Panc1 (cell line): ENCODE data around the gene ITGAV. TPM values are rescaled to one million over a fixed set of nuclear protein-coding genes. Genes with fewer than 3 reads are reported as not detected.

Source experiments
- ATAC-seq: fragments of 200-7000 bp; cut with Tn5 transposase; 2 replicates; pipeline ENCODE4 v1.9.1; 2020; ENCODE audit warnings: mild to moderate bottlenecking, moderate library complexity
- BruUV-seq: library from RNA; stranded (reverse); fragments of 400-500 nt; replicated peaks from 2 replicates; lab custom pipeline; 2021; lab: Mats Ljungman, UMichigan
- CTCF ChIA-PET: fragments of 300-600 bp; sonication (Branson Sonifier 250); formaldehyde crosslinking; loops from one replicate; lab custom pipeline; 2022; ENCODE audit warnings: antibody characterized with exemption; lab: Charles Lee
- POLR2A ChIA-PET: fragments of 300-600 bp; sonication (Branson Sonifier 250); formaldehyde crosslinking; loops from one replicate; lab custom pipeline; 2022; ENCODE audit warnings: antibody characterized with exemption; lab: Charles Lee
- DNase-seq: peaks from one replicate; pipeline ENCODE4 v3.0.0-alpha.2; 2010; ENCODE audit warnings: low read depth, low spot score
- H3K27ac ChIP-seq: 2 replicates; pipeline ENCODE4 v1.5.1; 2011; ENCODE audit warnings: mild to moderate bottlenecking, low read length, inconsistent platforms
- H3K27me3 ChIP-seq: fragments of 200-500 bp; sonication (Bioruptor generic); 2 replicates; pipeline ENCODE4 v1.6.0; 2014; ENCODE audit warnings: low read length, inconsistent platforms; ENCODE audit not compliant: control insufficient read depth, insufficient read depth
- H3K36me3 ChIP-seq: fragments of 200-500 bp; sonication (Bioruptor generic); 2 replicates; pipeline ENCODE4 v1.5.1; 2014; ENCODE audit warnings: inconsistent platforms, mild to moderate bottlenecking, low read length, moderate library complexity; ENCODE audit not compliant: control insufficient read depth, insufficient read depth
- H3K4me1 ChIP-seq: 2 replicates; pipeline ENCODE4 v1.5.1; 2011; ENCODE audit warnings: inconsistent platforms, mild to moderate bottlenecking, low read length, moderate library complexity; ENCODE audit not compliant: control insufficient read depth, insufficient read depth
- H3K4me3 ChIP-seq, 2 experiments: 2 replicates each; pipeline ENCODE4 v1.5.1; 2011 to 2012; ENCODE audit warnings: low read depth in 2 of 2, low read length in 2 of 2, mild to moderate bottlenecking in 2 of 2, inconsistent platforms in 1 of 2, moderate library complexity in 1 of 2
- H3K9me3 ChIP-seq: fragments of 200-500 bp; sonication (Bioruptor generic); 2 replicates; pipeline ENCODE4 v1.5.1; 2014; ENCODE audit warnings: low read depth, mild to moderate bottlenecking, inconsistent platforms, low read length, moderate library complexity; ENCODE audit not compliant: control insufficient read depth, insufficient read depth
- CTCF ChIP-seq: fragments of 450-650 bp; IDR thresholded peaks from 2 replicates; pipeline ENCODE4 v1.5.1; 2017; ENCODE audit warnings: mild to moderate bottlenecking
- POLR2AphosphoS5 ChIP-seq: IDR thresholded peaks from 2 replicates; pipeline ENCODE4 v1.6.1; 2012; ENCODE audit warnings: mild to moderate bottlenecking, low read depth, low read length, moderate library complexity
- REST ChIP-seq, 2 experiments: IDR thresholded peaks; 2 replicates each; pipeline ENCODE4 v1.6.1; 2011 to 2012; ENCODE audit warnings: low read depth in 2 of 2, control low read depth in 1 of 2, low read length in 1 of 2, mild to moderate bottlenecking in 1 of 2, moderate library complexity in 1 of 2; ENCODE audit not compliant: insufficient read depth in 1 of 2
- SIN3A ChIP-seq: IDR thresholded peaks from 2 replicates; pipeline ENCODE4 v1.6.1; 2012; ENCODE audit warnings: low read depth, mild to moderate bottlenecking, low read length, moderate library complexity, borderline replicate concordance; ENCODE audit not compliant: insufficient read depth
- TCF7L2 ChIP-seq: IDR thresholded peaks from 2 replicates; pipeline ENCODE4 v1.6.1; 2011; ENCODE audit warnings: mild to moderate bottlenecking, low read depth, low read length, inconsistent platforms
- in situ Hi-C: cut with HindIII; loops from 2 replicates; pipeline ENCODE4 v1.10.0; 2016; ENCODE audit warnings: low sequenced_read_pairs, low pct_unique_long_range_greater_than_20kb
- intact Hi-C: fragments of 100-400 bp; cut with micrococcal nuclease; formaldehyde crosslinking; loops from one replicate; pipeline ENCODE4 v1.10.0; 2022; ENCODE audit not compliant: unreplicated experiment
- total RNA-seq: library from RNA; stranded (reverse); gene quantifications from one replicate; pipeline ENCODE4 v1.2.1, GENCODE V29; 2021; ENCODE audit not compliant: unreplicated experiment

The ITGAV gene
- total RNA-seq, 1 experiment from 2014 or later = 218 TPM

GRCh38 chr2:186728631-186729030, 138.8 kb downstream of the ITGAV start:
- H3K36me3 ChIP-seq = no peaks in the 10 kb centered on the region
- no peak for DNase-seq
- intact Hi-C loops (no loop called here), in situ Hi-C loops (no loop called here)
- TF ChIP-seq SIN3A (no peak), POLR2AphosphoS5 (no peak), CTCF (no peak), REST (IDR thresholded peaks at IDR 0.05; ENCODE audit: insufficient read depth in 1 of 2, low read depth in 2 of 2, low read length in 1 of 2) (no peak), TCF7L2 (no peak)
- no peak overlapping the region for H3K27ac ChIP-seq
- no TSS peak for BruUV-seq
- ChIA-PET CTCF (no interaction called here), POLR2A (no interaction called here)
- H3K27me3 ChIP-seq = no peaks in the 10 kb centered on the region
- ATAC-seq = no peak
- H3K4me1 ChIP-seq = no peaks in the 10 kb centered on the region
- no peaks in the 10 kb centered on the region; the same call in 1 of the 2 replicates for H3K9me3 ChIP-seq
- no peak overlapping the region for H3K4me3 ChIP-seq

Other genes starting within 250 kb of the ITGAV start
- 72.8 TPM for gene ZC3H15, start 103.8 kb upstream of the ITGAV start, total RNA-seq
- 29.1 TPM for gene FAM171B, start 104.0 kb downstream of the ITGAV start, total RNA-seq